ENCODE results near the gene CCDC192. TPM values are rescaled to one million over a fixed set of nuclear protein-coding genes. Genes with fewer than 3 reads are reported as not detected.

The CCDC192 gene
- total RNA-seq, 1 experiment from 2014 or later: not detected

- no TSS peak for BruUV-seq (replicated peaks)
- POLR2A ChIA-PET: interaction anchor here (1.3 to 1.7 kb wide), 2 partner anchors 12 to 33 kb away, joined by 4 read pairs; no protein-coding TSS in a partner anchor
- Mint-ChIP-seq H3K4me1 (ENCODE audit: insufficient read depth, unreplicated experiment) (peaks cover 21% of the 10 kb centered on the region), H3K27ac (ENCODE audit: low read depth, unreplicated experiment) (no peak overlapping the region), H3K36me3 (ENCODE audit: insufficient read depth, unreplicated experiment) (peaks cover 6% of the 10 kb centered on the region), H3K9me3 (ENCODE audit: unreplicated experiment) (peaks cover 8% of the 10 kb centered on the region), H3K4me3 (ENCODE audit: unreplicated experiment) (no peak overlapping the region), H3K27me3 (ENCODE audit: insufficient read depth, unreplicated experiment) (no peaks in the 10 kb centered on the region)
- intact Hi-C loops (cut with micrococcal nuclease): no loop called here
- TF ChIP-seq, protein P1, sequence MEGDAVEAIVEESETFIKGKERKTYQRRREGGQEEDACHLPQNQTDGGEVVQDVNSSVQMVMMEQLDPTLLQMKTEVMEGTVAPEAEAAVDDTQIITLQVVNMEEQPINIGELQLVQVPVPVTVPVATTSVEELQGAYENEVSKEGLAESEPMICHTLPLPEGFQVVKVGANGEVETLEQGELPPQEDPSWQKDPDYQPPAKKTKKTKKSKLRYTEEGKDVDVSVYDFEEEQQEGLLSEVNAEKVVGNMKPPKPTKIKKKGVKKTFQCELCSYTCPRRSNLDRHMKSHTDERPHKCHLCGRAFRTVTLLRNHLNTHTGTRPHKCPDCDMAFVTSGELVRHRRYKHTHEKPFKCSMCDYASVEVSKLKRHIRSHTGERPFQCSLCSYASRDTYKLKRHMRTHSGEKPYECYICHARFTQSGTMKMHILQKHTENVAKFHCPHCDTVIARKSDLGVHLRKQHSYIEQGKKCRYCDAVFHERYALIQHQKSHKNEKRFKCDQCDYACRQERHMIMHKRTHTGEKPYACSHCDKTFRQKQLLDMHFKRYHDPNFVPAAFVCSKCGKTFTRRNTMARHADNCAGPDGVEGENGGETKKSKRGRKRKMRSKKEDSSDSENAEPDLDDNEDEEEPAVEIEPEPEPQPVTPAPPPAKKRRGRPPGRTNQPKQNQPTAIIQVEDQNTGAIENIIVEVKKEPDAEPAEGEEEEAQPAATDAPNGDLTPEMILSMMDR (IDR thresholded peaks at IDR 0.05; ENCODE audit: unreplicated experiment): no peak
- CTCF ChIA-PET: no interaction called here
- DNase-seq (ENCODE audit: unreplicated experiment): no peak
Observed at GRCh38 chr5:127926974-127927373, 223.8 kb downstream of the CCDC192 start.

- BruUV-seq (replicated peaks): no TSS peak
- intact Hi-C loops (cut with micrococcal nuclease): no loop called here
- Mint-ChIP-seq H3K4me3 (ENCODE audit: unreplicated experiment) (no peak overlapping the region), H3K27ac (ENCODE audit: low read depth, unreplicated experiment) (no peak overlapping the region), H3K4me1 (ENCODE audit: insufficient read depth, unreplicated experiment) (peaks cover 21% of the 10 kb centered on the region), H3K9me3 (ENCODE audit: unreplicated experiment) (peaks cover 8% of the 10 kb centered on the region), H3K27me3 (ENCODE audit: insufficient read depth, unreplicated experiment) (no peaks in the 10 kb centered on the region), H3K36me3 (ENCODE audit: insufficient read depth, unreplicated experiment) (peaks cover 6% of the 10 kb centered on the region)
- DNase-seq (ENCODE audit: unreplicated experiment): no peak
- ChIA-PET CTCF (interaction anchor here (0.7 kb wide), 1 partner anchor 94 kb away, joined by 5 read pairs; no protein-coding TSS in a partner anchor), POLR2A (no interaction called here)
- TF ChIP-seq, protein P1 (IDR thresholded peaks at IDR 0.05; ENCODE audit: unreplicated experiment): no peak
Observed at GRCh38 chr5:127928053-127928452, 224.9 kb downstream of the CCDC192 start.

DNA sequence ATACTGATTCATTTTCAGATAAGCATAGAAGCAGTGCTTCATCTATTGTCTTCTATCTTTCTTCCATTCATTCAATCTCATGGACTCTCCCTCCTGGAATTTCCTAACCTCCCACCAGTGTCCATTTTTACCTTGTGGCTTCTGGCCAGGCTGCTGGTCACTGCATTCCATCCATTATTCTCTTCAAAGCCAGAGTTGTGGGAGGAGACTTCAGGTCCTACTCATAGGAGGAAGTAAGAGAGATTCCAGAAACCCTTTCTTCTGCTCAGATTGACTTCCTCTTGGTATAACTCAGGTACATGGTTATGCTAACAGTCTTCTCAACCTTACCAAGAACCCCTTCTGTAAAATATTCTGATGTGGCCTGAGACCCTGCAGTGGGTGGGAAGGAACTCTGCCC is 227.1 kb downstream of the CCDC192 start:
- H3K27ac Mint-ChIP-seq (ENCODE audit: low read depth, unreplicated experiment): no peak overlapping the region
- ChIA-PET CTCF (interaction anchor here (0.6 kb wide), 1 partner anchor 81 kb away, joined by 3 read pairs; no protein-coding TSS in a partner anchor), POLR2A (no interaction called here)
- BruUV-seq (replicated peaks): no TSS peak
- H3K4me1 Mint-ChIP-seq (ENCODE audit: insufficient read depth, unreplicated experiment): peaks cover 28% of the 10 kb centered on the region
- TF ChIP-seq, protein P1 (IDR thresholded peaks at IDR 0.05; ENCODE audit: unreplicated experiment): no peak
- no peaks in the 10 kb centered on the region for H3K27me3 Mint-ChIP-seq (ENCODE audit: insufficient read depth, unreplicated experiment)
- peak; percentile 39 for DNase-seq (ENCODE audit: unreplicated experiment)
- no peak overlapping the region for H3K4me3 Mint-ChIP-seq (ENCODE audit: unreplicated experiment)
- H3K9me3 Mint-ChIP-seq (ENCODE audit: unreplicated experiment): peaks cover 8% of the 10 kb centered on the region
- H3K36me3 Mint-ChIP-seq (ENCODE audit: insufficient read depth, unreplicated experiment): peaks cover 6% of the 10 kb centered on the region
- intact Hi-C loops (cut with micrococcal nuclease): no loop called here

DNA sequence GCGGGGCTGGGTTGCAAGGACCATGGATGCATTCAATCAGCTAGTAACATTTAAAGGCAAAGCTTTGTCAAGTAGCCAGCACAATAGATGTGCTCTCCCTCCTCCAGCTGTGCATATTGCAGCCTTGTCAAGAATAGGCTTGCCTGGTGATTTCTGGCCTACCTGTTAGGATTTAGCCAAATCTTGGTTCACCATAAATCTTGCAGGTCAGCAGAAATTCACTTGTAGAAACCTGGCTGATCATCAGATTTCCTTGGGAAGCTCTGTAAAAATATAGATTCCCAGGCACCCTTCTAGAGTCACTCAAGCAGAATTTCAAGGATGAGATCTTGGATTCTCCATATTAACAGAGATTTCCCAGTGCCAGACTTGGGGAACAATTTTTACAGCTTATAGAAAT is 228.2 kb downstream of the CCDC192 start:
- no peaks in the 10 kb centered on the region for H3K27me3 Mint-ChIP-seq (ENCODE audit: insufficient read depth, unreplicated experiment)
- peaks cover 23% of the 10 kb centered on the region for H3K4me1 Mint-ChIP-seq (ENCODE audit: insufficient read depth, unreplicated experiment)
- H3K4me3 Mint-ChIP-seq (ENCODE audit: unreplicated experiment): no peak overlapping the region
- no TSS peak for BruUV-seq (replicated peaks)
- no peak for DNase-seq (ENCODE audit: unreplicated experiment)
- TF ChIP-seq, protein P1 (IDR thresholded peaks at IDR 0.05; ENCODE audit: unreplicated experiment): no peak
- peaks cover 3% of the 10 kb centered on the region for H3K9me3 Mint-ChIP-seq (ENCODE audit: unreplicated experiment)
- ChIA-PET POLR2A (interaction anchor here (0.7 to 1.1 kb wide), 2 partner anchors 130 to 208 kb away, joined by 3 read pairs; no protein-coding TSS in a partner anchor), CTCF (interaction anchor here (1.0 kb wide), 1 partner anchor 297 kb away, joined by 3 read pairs; no protein-coding TSS in a partner anchor)
- intact Hi-C loops (cut with micrococcal nuclease): no loop called here
- no peak overlapping the region for H3K27ac Mint-ChIP-seq (ENCODE audit: low read depth, unreplicated experiment)
- peaks cover 2% of the 10 kb centered on the region for H3K36me3 Mint-ChIP-seq (ENCODE audit: insufficient read depth, unreplicated experiment)

Measured in MCF 10A (cell line).